Fibroblast of the aortic adventitia (primary cell): ENCODE results near the gene CACNA1H. TPM values are rescaled to one million over a fixed set of nuclear protein-coding genes. Genes with fewer than 3 reads are reported as not detected.

Source experiments
- DNase-seq: peaks from one replicate; pipeline ENCODE4 v3.0.0-alpha.2; 2010; ENCODE audit warnings: low read depth
- H3K4me3 ChIP-seq: 2 replicates; pipeline ENCODE4 v1.5.1; 2011; ENCODE audit warnings: low read depth, mild to moderate bottlenecking, control low read depth, low read length, moderate library complexity
- CTCF ChIP-seq: IDR thresholded peaks from 2 replicates; pipeline ENCODE4 v1.5.1; 2011; ENCODE audit warnings: mild to moderate bottlenecking, low read length, control low read depth, inconsistent platforms; ENCODE audit not compliant: insufficient read depth
- total RNA-seq: library from RNA; depleted of rRNA; stranded (reverse); fragments of >200 nt; gene quantifications from 2 replicates; pipeline ENCODE4 v1.2.3, GENCODE V29; 2012; ENCODE audit warnings: low replicate concordance

CACNA1H gene
- total RNA-seq, 1 donor, result not detected

- H3K4me3 ChIP-seq, result no peak overlapping the region
- no peak for TF ChIP-seq CTCF
- DNase-seq, result no peak
Measured at GRCh38 chr16:1216296-1216619, 63.4 kb downstream of the CACNA1H start.

GRCh38 chr16:1216681-1217400, 63.9 kb downstream of the CACNA1H start:
- H3K4me3 ChIP-seq, result no peak overlapping the region
- no peak for DNase-seq
- TF ChIP-seq CTCF, result no peak

GRCh38 chr16:1217526-1217925, 64.6 kb downstream of the CACNA1H start:
- DNase-seq, result no peak

GRCh38 chr16:1218061-1218929, 65.4 kb downstream of the CACNA1H start:
- no peak for TF ChIP-seq CTCF
- no peak overlapping the region for H3K4me3 ChIP-seq
- DNase-seq, result no peak

More at GRCh38 chr16:1217526-1217925, 64.6 kb downstream of the CACNA1H start:
- no peak for TF ChIP-seq CTCF
- no peak overlapping the region for H3K4me3 ChIP-seq

GRCh38 chr16:1218930-1219611, 66.2 kb downstream of the CACNA1H start:
- DNase-seq, result no peak
- no peak for TF ChIP-seq CTCF
- no peak overlapping the region for H3K4me3 ChIP-seq

- DNase-seq, result no peak
- TF ChIP-seq CTCF, result no peak
- no peak overlapping the region for H3K4me3 ChIP-seq
Measured at GRCh38 chr16:1220098-1220728, 67.3 kb downstream of the CACNA1H start.
